Activated naive CD8-positive, alpha-beta T cell treated with anti-CD3 and anti-CD28 coated beads, Interleukin-2, amount 10 ng/mL, durations not matched to agents 7 days and 5 days (primary cell): ENCODE measurements around the gene FRMD3. TPM values are rescaled to one million over a fixed set of nuclear protein-coding genes. Genes with fewer than 3 reads are reported as not detected.
"Not testable (repeated sequence)": the region's sequence is repeated elsewhere in the genome, so short reads cannot be mapped to it uniquely, and the experiment has no call there.

ENCODE experiments used
- ATAC-seq: fragments of 150-1000 bp; cut with Tn5 transposase; one replicate; pipeline ENCODE4 v1.10.0; 2021; ENCODE audit warnings: low read depth, moderate library complexity
- POLR2A ChIA-PET: fragments of 350-600 bp; sonication (Branson Sonifier 250); formaldehyde crosslinking; loops from one replicate; lab custom pipeline; 2021; ENCODE audit warnings: antibody characterized with exemption; lab: Charles Lee
- DNase-seq: peaks from one replicate; pipeline ENCODE4 v3.0.0; 2021
- H3K27ac Mint-ChIP-seq: one replicate; pipeline ENCODE4 v1.8.0; 2022; ENCODE audit warnings: mild to moderate bottlenecking, mixed read lengths
- H3K27me3 Mint-ChIP-seq: one replicate; pipeline ENCODE4 v1.8.0; 2022; ENCODE audit warnings: mild to moderate bottlenecking, moderate library complexity, mixed read lengths
- H3K36me3 Mint-ChIP-seq: one replicate; pipeline ENCODE4 v1.8.0; 2021; ENCODE audit warnings: mild to moderate bottlenecking, mixed read lengths
- H3K4me1 Mint-ChIP-seq: one replicate; pipeline ENCODE4 v1.8.0; 2021; ENCODE audit warnings: mixed read lengths
- H3K4me3 Mint-ChIP-seq: one replicate; pipeline ENCODE4 v1.8.0; 2022; ENCODE audit warnings: mild to moderate bottlenecking, moderate library complexity, mixed read lengths
- H3K9me3 Mint-ChIP-seq: one replicate; pipeline ENCODE4 v1.8.0; 2021; ENCODE audit warnings: mixed read lengths
- total RNA-seq, 2 experiments: library from RNA; stranded (reverse); gene quantifications; one replicate each; pipeline ENCODE4 v1.2.3, GENCODE V29; 2021

FRMD3 gene
- total RNA-seq, 2 experiments from 2014 or later, result 1.2 TPM

DNA sequence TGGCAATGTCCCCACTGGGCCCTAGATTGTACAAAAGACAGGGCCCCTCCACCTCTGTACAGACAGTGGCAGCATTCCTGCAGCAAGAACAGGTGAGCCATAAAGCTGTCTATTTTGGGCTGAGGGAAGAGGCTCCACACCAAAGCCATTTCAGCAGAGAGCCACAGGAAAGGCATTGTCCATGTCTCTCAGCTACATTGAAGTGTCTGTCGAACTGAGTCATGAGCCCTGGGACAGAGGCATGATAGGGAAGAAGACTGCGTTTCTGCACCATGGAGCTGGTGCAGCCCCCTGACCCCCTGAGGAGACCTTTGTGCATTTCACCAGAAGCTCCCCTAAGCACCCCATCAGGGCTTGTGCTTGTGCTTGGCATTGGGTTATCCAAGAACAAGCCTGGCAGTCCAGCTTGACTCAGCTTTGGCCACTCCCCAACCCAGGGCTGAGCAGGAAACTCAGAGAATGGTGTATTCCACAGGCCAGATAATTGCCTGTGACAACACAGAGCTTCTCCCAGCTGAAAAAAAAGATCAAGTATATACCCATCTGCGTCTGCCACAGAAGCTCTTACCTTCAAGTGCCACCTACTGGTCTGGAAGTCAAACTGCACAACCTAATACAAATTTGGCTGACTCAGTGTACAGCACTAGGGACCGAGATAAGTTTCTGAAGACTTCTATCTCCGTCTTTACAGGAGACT lies 5.9 kb upstream of the FRMD3 start:
- Mint-ChIP-seq H3K4me3 (no peak overlapping the region), H3K4me1 (no peaks in the 10 kb centered on the region), H3K9me3 (peaks cover 2% of the 10 kb centered on the region), H3K27ac (no peak overlapping the region), H3K36me3 (no peaks in the 10 kb centered on the region), H3K27me3 (peaks cover 12% of the 10 kb centered on the region)
- ATAC-seq (peak; percentile 50), DNase-seq (peak; percentile 32)
- POLR2A ChIA-PET, result no interaction called here

GRCh38 chr9:83538890-83539238 lies 663 bp upstream of the FRMD3 start:
- ATAC-seq (no peak), DNase-seq (no peak)
- H3K4me3 Mint-ChIP-seq, result peak overlapping the region; percentile 57
- H3K27ac Mint-ChIP-seq, result no peak overlapping the region
- no peaks in the 10 kb centered on the region for H3K9me3 Mint-ChIP-seq
- no peaks in the 10 kb centered on the region for H3K36me3 Mint-ChIP-seq
- H3K27me3 Mint-ChIP-seq, result peaks cover 37% of the 10 kb centered on the region
- H3K4me1 Mint-ChIP-seq, result peaks cover 4% of the 10 kb centered on the region
- POLR2A ChIA-PET, result no interaction called here

DNA sequence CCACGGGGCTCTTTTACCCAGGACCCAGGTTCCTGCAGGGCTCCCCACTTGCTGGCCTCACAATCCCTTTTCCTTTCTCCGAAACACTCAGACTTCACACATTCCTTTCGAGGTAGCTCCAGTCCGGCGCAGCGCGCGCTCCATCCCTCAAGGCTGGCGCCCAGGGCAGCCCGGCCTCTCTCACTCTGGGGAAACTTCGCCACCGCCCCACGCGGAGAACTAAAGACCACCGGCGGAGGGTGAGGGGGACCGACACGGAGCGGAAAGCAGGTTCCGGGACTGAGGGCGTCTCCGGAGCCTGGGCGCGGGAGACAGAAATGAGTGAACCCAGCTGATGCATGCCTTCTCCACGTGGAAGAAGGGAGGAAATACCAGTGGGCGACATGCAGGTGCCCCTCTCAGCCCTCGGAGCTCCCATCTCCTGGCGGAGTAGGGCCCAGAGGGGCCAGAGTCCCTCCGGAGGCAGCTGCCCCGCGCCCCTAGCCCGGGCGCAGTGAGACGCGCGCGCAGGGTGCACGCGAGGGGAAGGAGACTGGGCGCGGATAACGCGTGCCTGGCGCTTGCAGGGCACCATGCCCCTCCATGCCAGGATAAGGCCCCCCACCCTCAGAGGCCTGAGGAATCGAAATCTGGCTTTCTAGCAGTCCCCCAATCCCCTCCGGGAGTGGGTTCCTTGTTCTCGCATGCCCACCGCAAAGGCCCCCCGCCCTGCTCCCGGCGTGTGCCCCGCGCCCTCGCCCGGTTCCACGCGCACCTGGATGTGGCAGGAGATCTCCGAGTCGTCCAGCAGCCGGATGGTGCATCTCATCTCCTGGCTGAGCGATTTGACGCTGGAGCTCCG lies 650 bp downstream of the FRMD3 start:
- Mint-ChIP-seq H3K4me3 (peak overlapping the region; percentile 35), H3K4me1 (peaks cover 4% of the 10 kb centered on the region), H3K27me3 (peaks cover 37% of the 10 kb centered on the region), H3K27ac (no peak overlapping the region), H3K9me3 (no peaks in the 10 kb centered on the region), H3K36me3 (no peaks in the 10 kb centered on the region)
- POLR2A ChIA-PET, result interaction anchor here (0.5 kb wide), 1 partner anchor 169 kb away, joined by 4 read pairs; no protein-coding TSS in a partner anchor
- ATAC-seq (no peak), DNase-seq (peak; percentile 29)

GRCh38 chr9:83536332-83536731 lies 1.9 kb downstream of the FRMD3 start:
- ATAC-seq (no peak), DNase-seq (no peak)
- Mint-ChIP-seq H3K4me1 (peaks cover 4% of the 10 kb centered on the region), H3K27ac (no peak overlapping the region), H3K9me3 (no peaks in the 10 kb centered on the region), H3K4me3 (no peak overlapping the region), H3K27me3 (peaks cover 37% of the 10 kb centered on the region), H3K36me3 (no peaks in the 10 kb centered on the region)
- POLR2A ChIA-PET, result no interaction called here

DNA sequence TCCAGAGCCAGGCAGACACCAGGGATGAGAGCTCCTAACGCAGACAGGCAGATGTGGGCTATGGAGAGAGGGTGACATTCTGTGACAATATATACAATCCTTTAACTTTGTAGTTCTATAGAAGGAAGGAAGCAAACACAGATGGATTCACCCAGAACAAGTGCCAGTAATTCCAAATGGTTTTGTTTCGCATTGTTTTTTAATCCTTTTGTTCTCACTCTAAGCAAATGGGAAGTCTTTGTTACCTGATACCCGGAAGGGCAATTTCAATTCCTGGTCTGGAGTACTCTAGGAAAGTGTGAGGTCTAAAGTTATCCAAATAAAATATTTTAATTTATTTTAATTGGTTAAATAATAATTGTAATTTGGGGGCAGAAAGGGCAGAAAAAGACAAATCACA lies 2.5 kb downstream of the FRMD3 start:
- ATAC-seq, result no peak
- Mint-ChIP-seq H3K27ac (no peak overlapping the region), H3K4me1 (peaks cover 4% of the 10 kb centered on the region), H3K4me3 (no peak overlapping the region), H3K36me3 (no peaks in the 10 kb centered on the region), H3K27me3 (peaks cover 37% of the 10 kb centered on the region), H3K9me3 (no peaks in the 10 kb centered on the region)
- POLR2A ChIA-PET, result no interaction called here
- DNase-seq, result no peak

DNA sequence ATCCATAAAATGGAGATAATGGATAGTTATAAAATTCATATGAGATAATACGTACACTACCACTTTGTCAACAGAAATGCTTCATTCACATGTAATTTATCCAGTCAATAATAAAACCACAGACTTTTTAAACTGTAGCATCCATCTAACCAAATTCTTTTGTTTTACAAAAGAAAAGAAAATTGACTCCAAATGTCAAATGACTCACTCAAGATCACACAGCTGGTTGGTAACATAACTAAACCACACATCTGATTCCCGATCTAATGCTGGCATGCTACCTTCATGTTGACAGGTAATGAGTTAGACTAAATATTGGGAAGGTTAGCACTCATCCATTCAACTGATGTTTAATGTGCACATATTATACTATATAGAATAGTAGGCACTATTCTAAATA lies 4.9 kb downstream of the FRMD3 start:
- Mint-ChIP-seq H3K27me3 (peaks cover 21% of the 10 kb centered on the region), H3K36me3 (no peaks in the 10 kb centered on the region), H3K9me3 (no peaks in the 10 kb centered on the region), H3K27ac (no peak overlapping the region), H3K4me3 (no peak overlapping the region), H3K4me1 (no peaks in the 10 kb centered on the region)
- DNase-seq, result no peak
- POLR2A ChIA-PET, result no interaction called here
- no peak for ATAC-seq

DNA sequence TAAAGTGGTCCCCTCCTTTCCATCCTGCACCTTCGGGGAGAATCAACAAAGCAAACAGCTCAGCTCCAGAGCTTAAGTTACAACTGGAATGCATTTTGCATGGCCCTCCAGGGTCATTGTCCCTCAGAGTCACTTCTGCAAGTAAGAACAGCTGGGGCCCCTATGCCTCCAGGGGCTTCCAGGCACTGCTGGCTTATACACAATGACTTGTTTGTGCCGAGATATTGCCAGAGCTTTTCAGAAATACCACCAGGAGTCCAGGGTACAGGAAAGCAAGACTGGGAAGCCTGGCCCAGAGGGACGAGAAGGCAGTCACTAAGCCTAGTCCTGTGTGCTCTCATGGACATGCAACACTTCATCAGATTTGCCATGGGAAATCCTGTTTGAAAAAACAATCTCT lies 11.3 kb downstream of the FRMD3 start:
- H3K27me3 Mint-ChIP-seq, result peaks cover 4% of the 10 kb centered on the region
- no peaks in the 10 kb centered on the region for H3K9me3 Mint-ChIP-seq
- ATAC-seq (no peak), DNase-seq (no peak)
- H3K4me1 Mint-ChIP-seq, result no peaks in the 10 kb centered on the region
- POLR2A ChIA-PET, result no interaction called here
- no peak overlapping the region for H3K27ac Mint-ChIP-seq
- no peak overlapping the region for H3K4me3 Mint-ChIP-seq
- H3K36me3 Mint-ChIP-seq, result no peaks in the 10 kb centered on the region

GRCh38 chr9:83526211-83526610 lies 12.0 kb downstream of the FRMD3 start:
- no peak overlapping the region for H3K27ac Mint-ChIP-seq
- no peak for DNase-seq
- H3K36me3 Mint-ChIP-seq, result no peaks in the 10 kb centered on the region
- no peaks in the 10 kb centered on the region for H3K4me1 Mint-ChIP-seq
- H3K4me3 Mint-ChIP-seq, result no peak overlapping the region
- H3K27me3 Mint-ChIP-seq, result peaks cover 4% of the 10 kb centered on the region
- H3K9me3 Mint-ChIP-seq, result no peaks in the 10 kb centered on the region
- ATAC-seq, result no peak
- POLR2A ChIA-PET, result no interaction called here

- H3K4me3 Mint-ChIP-seq, result no peak overlapping the region
- no peak for ATAC-seq
- H3K27me3 Mint-ChIP-seq, result peaks cover 4% of the 10 kb centered on the region
- no peaks in the 10 kb centered on the region for H3K4me1 Mint-ChIP-seq
- no peaks in the 10 kb centered on the region for H3K9me3 Mint-ChIP-seq
- no peaks in the 10 kb centered on the region for H3K36me3 Mint-ChIP-seq
- POLR2A ChIA-PET, result no interaction called here
- no peak overlapping the region for H3K27ac Mint-ChIP-seq
- no peak for DNase-seq
Observed at GRCh38 chr9:83523684-83524083, 14.5 kb downstream of the FRMD3 start.

- Mint-ChIP-seq H3K27ac (no peak overlapping the region), H3K9me3 (peaks cover 2% of the 10 kb centered on the region), H3K27me3 (peaks cover 9% of the 10 kb centered on the region), H3K4me1 (no peaks in the 10 kb centered on the region), H3K36me3 (no peaks in the 10 kb centered on the region), H3K4me3 (no peak overlapping the region)
- ATAC-seq, result no peak
- POLR2A ChIA-PET, result no interaction called here
- DNase-seq, result no peak
Observed at GRCh38 chr9:83521411-83521810, 16.8 kb downstream of the FRMD3 start.

DNA sequence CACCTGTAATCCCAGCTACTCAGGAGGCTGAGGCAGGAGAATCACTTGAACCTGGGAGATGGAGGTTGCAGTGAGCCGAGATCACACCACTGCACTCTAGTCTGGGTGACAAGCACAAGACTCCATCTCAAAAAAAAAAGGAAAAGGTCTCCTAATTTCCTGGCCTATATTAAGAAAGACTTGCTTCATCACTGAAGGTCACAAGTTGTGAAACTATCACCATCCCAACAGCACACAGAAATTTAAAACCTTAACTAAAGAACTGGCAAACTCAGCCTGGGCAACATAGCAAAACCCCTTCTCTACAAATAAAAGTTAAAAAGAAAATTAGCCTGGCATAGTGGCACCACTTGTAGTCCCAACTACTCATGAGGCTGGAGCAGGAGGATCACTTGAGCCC lies 17.2 kb downstream of the FRMD3 start:
- DNase-seq (no peak), ATAC-seq (no peak)
- peaks cover 2% of the 10 kb centered on the region for H3K9me3 Mint-ChIP-seq
- no peaks in the 10 kb centered on the region for H3K4me1 Mint-ChIP-seq
- H3K27ac Mint-ChIP-seq, result no peak overlapping the region
- POLR2A ChIA-PET, result no interaction called here
- no peaks in the 10 kb centered on the region for H3K36me3 Mint-ChIP-seq
- peaks cover 12% of the 10 kb centered on the region for H3K27me3 Mint-ChIP-seq
- no peak overlapping the region for H3K4me3 Mint-ChIP-seq

DNA sequence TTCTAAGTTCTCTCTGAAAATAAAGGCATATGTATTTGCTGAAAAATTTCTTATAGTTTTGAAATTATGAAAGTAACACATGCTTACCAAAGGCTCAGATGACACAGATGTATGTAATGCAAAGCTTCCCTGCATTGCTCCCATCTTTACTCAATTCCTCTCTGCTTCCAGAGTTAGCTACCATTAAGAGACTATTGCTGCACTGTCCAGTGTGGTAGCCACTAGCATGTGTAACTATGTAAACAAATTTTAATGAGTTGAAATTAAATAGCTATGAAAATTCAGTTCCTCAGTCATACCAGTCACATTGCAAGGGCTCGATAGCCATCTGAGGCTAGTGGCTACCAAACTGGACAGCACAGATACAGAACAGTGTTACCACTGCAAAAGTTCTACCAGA lies 17.9 kb downstream of the FRMD3 start:
- Mint-ChIP-seq H3K36me3 (no peaks in the 10 kb centered on the region), H3K9me3 (peaks cover 2% of the 10 kb centered on the region), H3K27me3 (peaks cover 13% of the 10 kb centered on the region), H3K4me1 (no peaks in the 10 kb centered on the region), H3K4me3 (no peak overlapping the region), H3K27ac (no peak overlapping the region)
- ATAC-seq, result no peak
- DNase-seq, result no peak
- POLR2A ChIA-PET, result no interaction called here

DNA sequence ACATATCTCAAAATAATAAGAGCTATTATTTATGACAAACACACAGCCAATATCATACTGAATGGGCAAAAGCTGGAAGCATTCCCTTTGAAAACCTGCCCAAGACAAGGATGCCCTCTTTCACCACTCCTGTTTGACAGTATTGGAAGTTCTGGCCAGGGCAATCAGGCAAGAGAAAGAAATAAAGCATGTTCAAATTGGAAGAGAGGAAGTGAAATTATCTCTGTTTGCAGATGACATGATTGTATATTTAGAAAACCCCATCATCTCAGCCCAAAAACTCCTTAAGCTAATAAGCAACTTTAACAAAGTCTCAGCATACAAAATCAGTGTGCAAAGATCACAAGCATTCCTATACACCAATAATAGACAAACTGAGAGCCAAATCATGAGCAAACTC lies 20.2 kb downstream of the FRMD3 start:
- peaks cover 12% of the 10 kb centered on the region for H3K27me3 Mint-ChIP-seq
- POLR2A ChIA-PET, H3K4me1 Mint-ChIP-seq, H3K27ac Mint-ChIP-seq, H3K9me3 Mint-ChIP-seq, ATAC-seq, H3K4me3 Mint-ChIP-seq, H3K36me3 Mint-ChIP-seq, DNase-seq: not testable (repeated sequence)

DNA sequence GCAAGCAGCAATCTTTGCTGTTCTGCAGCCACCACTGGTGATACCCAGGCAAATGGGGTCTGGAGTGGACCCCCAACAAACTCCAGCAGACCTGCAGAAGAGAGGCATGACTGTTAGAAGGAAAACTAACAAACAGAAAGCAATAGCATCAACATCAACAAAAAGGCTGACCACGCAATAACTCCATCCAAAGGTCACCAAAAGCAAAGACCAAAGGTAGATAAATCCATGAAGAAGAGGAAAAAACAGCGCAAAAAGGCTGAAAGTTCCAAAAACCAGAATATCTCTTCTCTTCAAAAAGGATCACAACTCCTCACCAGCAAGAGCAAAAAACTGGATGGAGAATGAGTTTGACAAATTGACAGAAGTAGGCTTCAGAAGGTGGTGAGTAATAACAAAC lies 23.4 kb downstream of the FRMD3 start:
- H3K4me1 Mint-ChIP-seq, result no peaks in the 10 kb centered on the region
- POLR2A ChIA-PET, result no interaction called here
- H3K27me3 Mint-ChIP-seq, result peaks cover 12% of the 10 kb centered on the region
- DNase-seq (no peak), ATAC-seq (no peak)
- H3K4me3 Mint-ChIP-seq, result no peak overlapping the region
- no peaks in the 10 kb centered on the region for H3K36me3 Mint-ChIP-seq
- peaks cover 2% of the 10 kb centered on the region for H3K9me3 Mint-ChIP-seq
- no peak overlapping the region for H3K27ac Mint-ChIP-seq
